ENCODE results near the gene CTRL.

DNA sequence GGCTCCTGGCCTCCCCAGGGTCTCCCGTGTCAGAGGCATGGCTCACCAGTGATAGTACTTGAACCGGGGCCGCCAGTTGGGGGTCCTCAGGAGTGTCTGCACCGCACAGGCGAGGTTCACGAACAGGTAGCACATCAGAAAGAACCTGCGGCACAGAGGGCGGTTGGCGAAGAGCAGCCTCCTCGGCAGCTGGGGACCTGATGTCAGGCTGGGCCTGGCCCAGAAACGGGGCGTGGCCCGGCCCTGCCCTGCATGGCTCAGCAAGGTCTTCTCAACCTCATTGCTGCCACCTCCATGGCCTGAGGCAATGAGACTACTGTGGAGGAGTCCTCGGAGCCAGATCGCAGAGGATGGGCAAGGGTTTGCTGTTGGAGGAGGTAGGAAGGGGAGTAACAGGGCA, 16.4 kb upstream of the CTRL start:
- TF ChIP-seq POLR2A (IDR thresholded peaks at IDR 0.05) = no peak
- TF ChIP-seq, protein P1, sequence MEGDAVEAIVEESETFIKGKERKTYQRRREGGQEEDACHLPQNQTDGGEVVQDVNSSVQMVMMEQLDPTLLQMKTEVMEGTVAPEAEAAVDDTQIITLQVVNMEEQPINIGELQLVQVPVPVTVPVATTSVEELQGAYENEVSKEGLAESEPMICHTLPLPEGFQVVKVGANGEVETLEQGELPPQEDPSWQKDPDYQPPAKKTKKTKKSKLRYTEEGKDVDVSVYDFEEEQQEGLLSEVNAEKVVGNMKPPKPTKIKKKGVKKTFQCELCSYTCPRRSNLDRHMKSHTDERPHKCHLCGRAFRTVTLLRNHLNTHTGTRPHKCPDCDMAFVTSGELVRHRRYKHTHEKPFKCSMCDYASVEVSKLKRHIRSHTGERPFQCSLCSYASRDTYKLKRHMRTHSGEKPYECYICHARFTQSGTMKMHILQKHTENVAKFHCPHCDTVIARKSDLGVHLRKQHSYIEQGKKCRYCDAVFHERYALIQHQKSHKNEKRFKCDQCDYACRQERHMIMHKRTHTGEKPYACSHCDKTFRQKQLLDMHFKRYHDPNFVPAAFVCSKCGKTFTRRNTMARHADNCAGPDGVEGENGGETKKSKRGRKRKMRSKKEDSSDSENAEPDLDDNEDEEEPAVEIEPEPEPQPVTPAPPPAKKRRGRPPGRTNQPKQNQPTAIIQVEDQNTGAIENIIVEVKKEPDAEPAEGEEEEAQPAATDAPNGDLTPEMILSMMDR (IDR thresholded peaks at IDR 0.05) = no peak
